Breast epithelium (tissue), 4 donors: Measurements from ENCODE around the gene ERN1. TPM values are rescaled to one million over a fixed set of nuclear protein-coding genes. Genes with fewer than 3 reads are reported as not detected.
A peak's percentile ranks its signal among the peaks of the same experiment; 100 is the strongest.

Experiments
- DNase-seq, 2 donors: peaks; one replicate each; pipeline ENCODE4 v3.0.0-alpha.2; 2019; ENCODE audit warnings: low spot score in 2 of 2
- H3K27ac ChIP-seq, 2 donors: fragments of 200-600 bp; sonication (generic) in 1 of 2; one replicate each; pipeline ENCODE4 v1.5.1; 2016 to 2019; ENCODE audit warnings: mild to moderate bottlenecking in 1 of 2
- H3K27me3 ChIP-seq, 2 donors: fragments of 200-600 bp; sonication (generic) in 1 of 2; one replicate each; pipeline versions ENCODE4 v1.5.1 to v1.6.0; 2017 to 2019; ENCODE audit warnings: control low read depth in 1 of 2, mild to moderate bottlenecking in 1 of 2
- H3K36me3 ChIP-seq: fragments of 200-600 bp; one replicate; pipeline ENCODE4 v1.5.1; 2019
- H3K4me1 ChIP-seq, 2 donors: fragments of 200-600 bp; sonication (generic); one replicate each; pipeline ENCODE4 v1.5.1; 2016 to 2019; ENCODE audit warnings: control low read depth in 1 of 2
- H3K4me3 ChIP-seq, 3 donors: fragments of 200-600 bp; sonication (generic); 1 replicate in 2 of 3; 2 replicates in 1 of 3; pipeline ENCODE4 v1.5.1; 2016 to 2019; ENCODE audit warnings: mild to moderate bottlenecking in 3 of 3, moderate library complexity in 2 of 3
- H3K9me3 ChIP-seq, 2 donors: fragments of 200-600 bp; sonication (generic) in 1 of 2; one replicate each; pipeline ENCODE4 v1.5.1; 2016 to 2019; ENCODE audit warnings: control low read depth in 1 of 2
- POLR2A ChIP-seq: fragments of 450-650 bp; IDR thresholded peaks from one replicate; pipeline ENCODE4 v1.6.1; 2016; ENCODE audit warnings: antibody characterized with exemption, mild to moderate bottlenecking, moderate library complexity
- POLR2AphosphoS5 ChIP-seq, 3 donors: sonication (generic); formaldehyde crosslinking; IDR thresholded peaks; one replicate each; pipeline ENCODE4 v1.6.1; 2017; ENCODE audit warnings: antibody characterized with exemption in 3 of 3
- intact Hi-C: fragments of 100-400 bp; cut with DNase I; formaldehyde crosslinking; loops from one replicate; pipeline ENCODE4 v1.15.1; 2023; ENCODE audit warnings: low total_unique reads
- total RNA-seq, 3 donors: library from RNA; depleted of rRNA; stranded (reverse); fragments of >200 nt; gene quantifications; one replicate each; pipeline ENCODE4 v1.1.0, GENCODE V29; 2016
- TF ChIP-seq, protein P1 (sequence below), 3 donors: fragments of 450-650 bp; IDR thresholded peaks; one replicate each; pipeline ENCODE4 v1.5.1; 2016 to 2017; ENCODE audit warnings: antibody characterized with exemption in 3 of 3, mild to moderate bottlenecking in 3 of 3, moderate library complexity in 3 of 3

The ERN1 gene
- total RNA-seq, 3 donors from 2014 or later, result 13.1 to 40.8 (median 34.7) TPM

GRCh38 chr17:64106918-64107317 lies 23.0 kb downstream of the ERN1 start:
- H3K4me3 ChIP-seq, result no peak overlapping the region
- no peak for DNase-seq
- no peaks in the 10 kb centered on the region for H3K27me3 ChIP-seq
- intact Hi-C loops, result no loop called here
- no peaks in the 10 kb centered on the region for H3K9me3 ChIP-seq
- TF ChIP-seq, protein P1, sequence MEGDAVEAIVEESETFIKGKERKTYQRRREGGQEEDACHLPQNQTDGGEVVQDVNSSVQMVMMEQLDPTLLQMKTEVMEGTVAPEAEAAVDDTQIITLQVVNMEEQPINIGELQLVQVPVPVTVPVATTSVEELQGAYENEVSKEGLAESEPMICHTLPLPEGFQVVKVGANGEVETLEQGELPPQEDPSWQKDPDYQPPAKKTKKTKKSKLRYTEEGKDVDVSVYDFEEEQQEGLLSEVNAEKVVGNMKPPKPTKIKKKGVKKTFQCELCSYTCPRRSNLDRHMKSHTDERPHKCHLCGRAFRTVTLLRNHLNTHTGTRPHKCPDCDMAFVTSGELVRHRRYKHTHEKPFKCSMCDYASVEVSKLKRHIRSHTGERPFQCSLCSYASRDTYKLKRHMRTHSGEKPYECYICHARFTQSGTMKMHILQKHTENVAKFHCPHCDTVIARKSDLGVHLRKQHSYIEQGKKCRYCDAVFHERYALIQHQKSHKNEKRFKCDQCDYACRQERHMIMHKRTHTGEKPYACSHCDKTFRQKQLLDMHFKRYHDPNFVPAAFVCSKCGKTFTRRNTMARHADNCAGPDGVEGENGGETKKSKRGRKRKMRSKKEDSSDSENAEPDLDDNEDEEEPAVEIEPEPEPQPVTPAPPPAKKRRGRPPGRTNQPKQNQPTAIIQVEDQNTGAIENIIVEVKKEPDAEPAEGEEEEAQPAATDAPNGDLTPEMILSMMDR (IDR thresholded peaks at IDR 0.05), result no peak
- TF ChIP-seq POLR2A, result no peak
- no peaks in the 10 kb centered on the region for H3K36me3 ChIP-seq
- H3K4me1 ChIP-seq, result no peaks in the 10 kb centered on the region
- peak overlapping the region; percentile 56 to 58 for H3K27ac ChIP-seq

- intact Hi-C loops, result no loop called here
- DNase-seq, result no peak
- Histone ChIP-seq H3K9me3 (no peaks in the 10 kb centered on the region), H3K27ac (no peak overlapping the region), H3K4me1 (no peaks in the 10 kb centered on the region), H3K36me3 (no peaks in the 10 kb centered on the region), H3K4me3 (no peak overlapping the region), H3K27me3 (no peaks in the 10 kb centered on the region)
- TF ChIP-seq, protein P1 (IDR thresholded peaks at IDR 0.05), result no peak
- TF ChIP-seq POLR2A (no peak), POLR2AphosphoS5 (IDR thresholded peaks at IDR 0.05) (no peak)
Observed at GRCh38 chr17:64103391-64104364, 26.3 kb downstream of the ERN1 start.

DNA sequence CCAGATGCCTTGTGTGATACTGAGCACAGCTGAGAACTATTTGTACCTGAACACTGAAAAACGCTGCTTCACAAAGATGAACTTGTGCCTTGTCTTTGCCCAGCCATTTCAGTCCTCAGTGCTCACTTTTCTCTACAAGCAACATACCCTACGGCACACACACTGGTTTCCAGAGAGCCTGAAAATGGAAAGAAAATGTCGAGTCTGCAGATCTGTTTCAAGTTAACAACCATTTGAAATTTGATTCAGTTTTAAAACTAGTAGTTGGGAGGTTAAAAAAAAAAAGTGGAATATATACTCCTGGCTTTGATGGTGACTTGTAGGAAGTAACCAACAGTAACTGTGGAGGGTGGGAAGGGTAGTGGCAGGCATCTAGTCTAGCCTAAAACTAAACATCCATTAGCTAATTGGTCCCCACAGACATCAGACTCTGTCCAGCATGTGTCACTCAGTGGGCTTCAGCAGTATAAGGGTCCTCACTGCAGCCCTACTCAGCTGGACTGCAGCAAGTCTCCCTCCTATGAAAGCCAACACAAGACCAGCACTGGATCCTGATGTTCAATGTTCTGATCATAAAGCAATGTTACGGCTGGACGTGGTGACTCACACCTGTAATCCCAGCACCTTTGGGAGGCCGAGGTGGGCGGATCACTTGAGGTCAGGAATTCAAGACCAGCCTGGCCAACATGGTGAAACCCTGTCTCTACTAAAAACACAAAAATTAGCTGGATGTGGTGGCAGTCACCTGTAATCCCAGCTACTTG lies 27.1 kb downstream of the ERN1 start:
- no peak overlapping the region for H3K4me3 ChIP-seq
- no peaks in the 10 kb centered on the region for H3K27me3 ChIP-seq
- intact Hi-C loops, result no loop called here
- H3K4me1 ChIP-seq, result no peaks in the 10 kb centered on the region
- H3K27ac ChIP-seq, result no peak overlapping the region
- no peaks in the 10 kb centered on the region for H3K9me3 ChIP-seq
- no peaks in the 10 kb centered on the region for H3K36me3 ChIP-seq
- no peak for DNase-seq
- TF ChIP-seq POLR2AphosphoS5 (IDR thresholded peaks at IDR 0.05), result no peak
- TF ChIP-seq, protein P1 (IDR thresholded peaks at IDR 0.05), result no peak
- no peak for TF ChIP-seq POLR2A

DNA sequence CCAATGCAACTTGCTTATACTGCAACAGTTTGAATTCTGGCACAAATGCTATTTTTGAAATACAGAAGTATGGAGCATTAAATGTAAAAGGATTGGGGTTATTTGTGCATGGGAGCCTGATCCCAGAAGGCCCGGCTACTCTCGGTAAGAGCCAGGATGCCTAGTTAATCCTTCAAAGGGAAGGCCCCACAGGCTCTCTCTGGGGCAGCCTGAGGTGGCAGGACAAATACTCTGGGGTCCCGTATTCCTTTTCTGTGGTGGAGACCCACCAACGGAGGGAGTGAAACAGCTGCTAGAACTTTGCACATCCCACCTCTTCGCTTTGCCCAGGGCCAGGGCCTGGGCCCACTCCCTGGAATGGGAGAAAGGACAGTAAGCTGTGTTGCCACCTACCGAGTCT lies 30.4 kb downstream of the ERN1 start:
- Histone ChIP-seq H3K4me3 (no peak overlapping the region), H3K9me3 (no peaks in the 10 kb centered on the region), H3K27me3 (no peaks in the 10 kb centered on the region), H3K4me1 (no peaks in the 10 kb centered on the region), H3K36me3 (no peaks in the 10 kb centered on the region), H3K27ac (no peak overlapping the region)
- TF ChIP-seq POLR2A (no peak), POLR2AphosphoS5 (IDR thresholded peaks at IDR 0.05) (no peak)
- TF ChIP-seq, protein P1 (IDR thresholded peaks at IDR 0.05), result no peak
- DNase-seq, result no peak
- intact Hi-C loops, result no loop called here
